GM12875 (cell line): ENCODE data around the gene RNF167.

ENCODE experiments used
- H3K4me3 ChIP-seq: one replicate; pipeline ENCODE4 v1.5.1; 2011; ENCODE audit warnings: low read depth, low read length, control low read depth
- CTCF ChIP-seq: IDR thresholded peaks from 2 replicates; pipeline ENCODE4 v1.5.1; 2011; ENCODE audit warnings: low read depth, mild to moderate bottlenecking, control low read depth, inconsistent platforms, low read length, moderate library complexity, borderline replicate concordance; ENCODE audit not compliant: insufficient read depth

The RNF167 gene

GRCh38 chr17:4959261-4959965 lies 19.3 kb downstream of the RNF167 start:
- no peak for TF ChIP-seq CTCF
- H3K4me3 ChIP-seq, result no peak overlapping the region

GRCh38 chr17:4960279-4960922 lies 20.3 kb downstream of the RNF167 start:
- no peak overlapping the region for H3K4me3 ChIP-seq
- TF ChIP-seq CTCF, result no peak

GRCh38 chr17:4965311-4965986 lies 25.4 kb downstream of the RNF167 start:
- no peak for TF ChIP-seq CTCF
- no peak overlapping the region for H3K4me3 ChIP-seq

- TF ChIP-seq CTCF, result no peak
- H3K4me3 ChIP-seq, result peak overlapping the region; percentile 93
Measured at GRCh38 chr17:4966844-4967538, 26.9 kb downstream of the RNF167 start.

GRCh38 chr17:4967539-4968485 lies 27.7 kb downstream of the RNF167 start, which contains the start of gene SPAG7:
SPAG7 (minus strand) TSS chr17:4967817; CDS start chr17:4967804, 13 bp downstream.
- TF ChIP-seq CTCF, result no peak
- H3K4me3 ChIP-seq, result peak within 1 kb of the TSS; percentile 93

- peak overlapping the region; percentile 93 for H3K4me3 ChIP-seq
- TF ChIP-seq CTCF, result no peak
Measured at GRCh38 chr17:4968486-4969046, 28.5 kb downstream of the RNF167 start.
